ENCODE results near the gene TREML1. TPM values are rescaled to one million over a fixed set of nuclear protein-coding genes. Genes with fewer than 3 reads are reported as not detected.

TREML1 gene
- total RNA-seq, 4 donors from 2014 or later: not detected

- H3K4me3 ChIP-seq: no peak overlapping the region
- H3K4me1 ChIP-seq: no peaks in the 10 kb centered on the region
- no peak for ATAC-seq
- H3K36me3 ChIP-seq: no peaks in the 10 kb centered on the region
- WGBS, 2 donors (ENCODE audit: low coverage in 1 of 2): 42 to 50% methylated on average over 3 to 6 of the region's 7 CpGs
- peaks cover 24% of the 10 kb centered on the region for H3K27me3 ChIP-seq
- no peak overlapping the region for H3K27ac ChIP-seq
- H3K9me3 ChIP-seq: no peaks in the 10 kb centered on the region
- TF ChIP-seq CTCF (IDR thresholded peaks at IDR 0.05) (no peak), POLR2AphosphoS5 (IDR thresholded peaks at IDR 0.05) (no peak), EP300 (IDR thresholded peaks at IDR 0.05) (no peak), POLR2A (IDR thresholded peaks at IDR 0.05) (no peak)
Observed at GRCh38 chr6:41155132-41155805, 1.1 kb upstream of the TREML1 start.

- TF ChIP-seq EP300 (IDR thresholded peaks at IDR 0.05) (no peak), POLR2AphosphoS5 (IDR thresholded peaks at IDR 0.05) (no peak), CTCF (IDR thresholded peaks at IDR 0.05) (no peak), POLR2A (IDR thresholded peaks at IDR 0.05) (no peak)
- peaks cover 9% of the 10 kb centered on the region for H3K27me3 ChIP-seq
- H3K36me3 ChIP-seq: peaks cover 0 to 13% of the 10 kb centered on the region in 2 donors
- ATAC-seq: no peak
- H3K4me1 ChIP-seq: no peaks in the 10 kb centered on the region
- no peak overlapping the region for H3K4me3 ChIP-seq
- 62% methylated on average over 2 of the region's 4 CpGs; no CpG with 5 or more reads in 1 of the 2 donors for WGBS, 2 donors (ENCODE audit: low coverage in 1 of 2)
- H3K27ac ChIP-seq: no peak overlapping the region
- no peaks in the 10 kb centered on the region for H3K9me3 ChIP-seq
Observed at GRCh38 chr6:41153451-41153850, 696 bp downstream of the TREML1 start.

- no peak for TF ChIP-seq EP300 (IDR thresholded peaks at IDR 0.05)
- TF ChIP-seq POLR2AphosphoS5 (IDR thresholded peaks at IDR 0.05): no peak
- Histone ChIP-seq H3K4me1 (no peaks in the 10 kb centered on the region), H3K27ac (no peak overlapping the region), H3K27me3 (peaks cover 9% of the 10 kb centered on the region), H3K36me3 (peaks cover 0 to 13% of the 10 kb centered on the region in 2 donors), H3K4me3 (no peak overlapping the region), H3K9me3 (no peaks in the 10 kb centered on the region)
- no peak for ATAC-seq
- no CpG with 5 or more reads among the region's 1 CpG for WGBS, 2 donors (ENCODE audit: low coverage in 1 of 2)
Observed at GRCh38 chr6:41150671-41151070, 3.5 kb downstream of the TREML1 start.

GRCh38 chr6:41147917-41148316 lies 6.2 kb downstream of the TREML1 start:
- H3K27me3 ChIP-seq: no peaks in the 10 kb centered on the region
- H3K4me1 ChIP-seq: no peaks in the 10 kb centered on the region
- ATAC-seq: no peak
- H3K36me3 ChIP-seq: peaks cover 0 to 13% of the 10 kb centered on the region in 2 donors
- WGBS, 2 donors (ENCODE audit: low coverage in 1 of 2): 100% methylated on average over 1 of the region's 1 CpG
- TF ChIP-seq CTCF (IDR thresholded peaks at IDR 0.05) (no peak), POLR2A (IDR thresholded peaks at IDR 0.05) (no peak), POLR2AphosphoS5 (IDR thresholded peaks at IDR 0.05) (no peak)
- H3K9me3 ChIP-seq: no peaks in the 10 kb centered on the region
- no peak overlapping the region for H3K4me3 ChIP-seq
- H3K27ac ChIP-seq: no peak overlapping the region

GRCh38 chr6:41136911-41137310 lies 17.2 kb downstream of the TREML1 start:
- no peak for ATAC-seq
- no peaks in the 10 kb centered on the region for H3K27me3 ChIP-seq
- no peak overlapping the region for H3K27ac ChIP-seq
- TF ChIP-seq POLR2A (IDR thresholded peaks at IDR 0.05) (no peak), EP300 (IDR thresholded peaks at IDR 0.05) (no peak), CTCF (IDR thresholded peaks at IDR 0.05) (no peak), POLR2AphosphoS5 (IDR thresholded peaks at IDR 0.05) (no peak)
- no peak overlapping the region for H3K4me3 ChIP-seq
- H3K9me3 ChIP-seq: no peaks in the 10 kb centered on the region
- H3K4me1 ChIP-seq: no peaks in the 10 kb centered on the region
- H3K36me3 ChIP-seq: peaks cover 0 to 35% of the 10 kb centered on the region in 2 donors
